HepG2 (cell line): ENCODE measurements around the gene DUSP9. TPM values are rescaled to one million over a fixed set of nuclear protein-coding genes. Genes with fewer than 3 reads are reported as not detected.

Experiments used
- KMT2A ChIP-seq: sonication (generic); formaldehyde crosslinking; IDR thresholded peaks from 2 replicates; pipeline ENCODE4 v1.4.0; 2020; ENCODE audit warnings: missing genetic modification reagents
- MAZ ChIP-seq, 2 experiments: sonication (generic) in 1 of 2; formaldehyde crosslinking in 1 of 2; IDR thresholded peaks; 2 replicates each; pipeline versions ENCODE4 v1.5.0 to v1.6.1; 2012 to 2020; ENCODE audit warnings: low read depth in 2 of 2, mild to moderate bottlenecking in 2 of 2, borderline replicate concordance in 1 of 2, improper control_type of control experiment in 1 of 2, low read length in 1 of 2, missing genetic modification reagents in 1 of 2, moderate library complexity in 1 of 2
- TRIM24 ChIP-seq: sonication (generic); formaldehyde crosslinking; IDR thresholded peaks from 2 replicates; pipeline ENCODE4 v1.8.0; 2022; ENCODE audit warnings: mild to moderate bottlenecking, missing genetic modification reagents
- ZFP41 ChIP-seq: sonication (generic); formaldehyde crosslinking; IDR thresholded peaks from 2 replicates; pipeline ENCODE4 v1.4.0; 2020; ENCODE audit warnings: mild to moderate bottlenecking, missing genetic modification reagents, borderline replicate concordance
- ZNF20 ChIP-seq: sonication (generic); formaldehyde crosslinking; IDR thresholded peaks from 2 replicates; pipeline ENCODE4 v1.4.0; 2020; ENCODE audit warnings: mild to moderate bottlenecking, moderate library complexity, missing genetic modification reagents
- ZNF451 ChIP-seq: sonication (generic); formaldehyde crosslinking; IDR thresholded peaks from 2 replicates; pipeline ENCODE4 v1.5.0; 2020; ENCODE audit warnings: mild to moderate bottlenecking, missing genetic modification reagents
- ZNF598 ChIP-seq: sonication (generic); formaldehyde crosslinking; IDR thresholded peaks from 2 replicates; pipeline ENCODE4 v1.5.1; 2020; ENCODE audit warnings: mild to moderate bottlenecking, missing genetic modification reagents, borderline replicate concordance
- ZNF644 ChIP-seq: IDR thresholded peaks from 2 replicates; pipeline ENCODE4 v1.6.1; 2016; ENCODE audit warnings: low read depth
- ZNF646 ChIP-seq: sonication (generic); formaldehyde crosslinking; IDR thresholded peaks from 2 replicates; pipeline ENCODE4 v1.9.0; 2021; ENCODE audit warnings: mild to moderate bottlenecking, missing genetic modification reagents
- ZNF800 ChIP-seq: sonication (generic); formaldehyde crosslinking; IDR thresholded peaks from 2 replicates; pipeline ENCODE4 v1.4.0; 2020; ENCODE audit warnings: missing genetic modification reagents
- polyA plus RNA-seq, 8 experiments: library from polyadenylated mRNA; depleted of rRNA in 3 of 8; stranded (reverse) in 7 of 8; unstranded in 1 of 8; fragments of >200 nt; fragmentation: Illumina TruSeq in 4 of 8; extraction: Trizol in 4 of 8; gene quantifications; 2 replicates each; pipeline versions ENCODE4 v1.2.1 to v1.2.3, GENCODE V29; 2011 to 2016; ENCODE audit warnings: low read depth in 4 of 8, missing spikeins in 1 of 8, mixed read lengths in 1 of 8; ENCODE audit not compliant: insufficient read depth in 1 of 8
- total RNA-seq, 5 experiments: library from RNA; depleted of rRNA; stranded (reverse); fragments of >200 nt; fragmentation: Illumina TruSeq; extraction: Trizol; gene quantifications; 2 replicates each; pipeline ENCODE4 v1.2.3, GENCODE V29; 2016; ENCODE audit warnings: low read depth in 1 of 5
- TF ChIP-seq, protein P1 (sequence below): IDR thresholded peaks from 2 replicates; pipeline ENCODE4 v1.6.1; 2016; ENCODE audit warnings: low read depth, missing genetic modification reagents, missing compliant biosample characterization
- TF ChIP-seq, protein P2 (sequence below): sonication (generic); IDR thresholded peaks from 2 replicates; pipeline ENCODE4 v1.6.1; 2016; ENCODE audit warnings: low read depth, borderline replicate concordance

DUSP9 gene
- total and polyA plus RNA-seq, 2 of the 13 experiments (the other 11 are each of a cell fraction or from before 2014, with no cell fraction given) = 235 to 435 TPM

DNA sequence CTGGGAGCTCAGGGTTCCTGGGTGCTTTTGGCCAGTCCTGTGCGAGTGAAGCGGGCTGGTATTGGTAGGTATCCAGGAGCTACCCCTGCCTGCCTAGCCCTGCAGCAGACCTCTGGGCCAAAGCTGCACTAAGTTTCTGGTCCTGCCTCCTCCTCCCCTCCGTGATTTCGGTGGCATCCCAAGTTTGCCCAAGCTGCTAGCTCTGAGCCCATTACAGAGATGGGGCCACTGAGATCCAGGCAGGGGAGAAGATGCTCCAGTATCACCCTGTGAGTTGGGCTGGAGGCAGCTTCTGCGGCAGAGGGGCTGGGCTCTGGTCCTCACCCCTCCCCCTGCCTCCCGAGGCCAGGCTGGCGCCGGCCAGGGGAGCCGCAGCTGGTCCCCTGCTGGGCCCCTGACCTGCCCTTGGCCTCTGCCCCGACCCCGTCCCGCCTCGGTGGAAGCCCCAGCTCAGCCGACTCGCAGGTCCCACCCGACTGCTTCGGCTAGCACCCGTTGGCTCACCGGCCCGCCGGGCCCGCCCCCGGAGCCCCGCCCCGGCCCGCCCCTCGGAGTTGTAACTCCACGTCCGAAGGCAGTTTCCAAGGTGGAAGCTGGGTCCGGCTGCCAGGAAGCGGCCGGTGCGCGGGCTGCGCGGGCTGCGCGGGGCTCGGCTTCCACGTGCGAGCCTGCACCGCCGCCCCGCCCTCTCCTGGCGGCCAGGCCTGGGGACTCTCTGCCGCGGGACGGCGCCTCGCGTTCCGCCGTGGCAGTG lies at the start of gene DUSP9 (continued):
- TF ChIP-seq, protein P1, sequence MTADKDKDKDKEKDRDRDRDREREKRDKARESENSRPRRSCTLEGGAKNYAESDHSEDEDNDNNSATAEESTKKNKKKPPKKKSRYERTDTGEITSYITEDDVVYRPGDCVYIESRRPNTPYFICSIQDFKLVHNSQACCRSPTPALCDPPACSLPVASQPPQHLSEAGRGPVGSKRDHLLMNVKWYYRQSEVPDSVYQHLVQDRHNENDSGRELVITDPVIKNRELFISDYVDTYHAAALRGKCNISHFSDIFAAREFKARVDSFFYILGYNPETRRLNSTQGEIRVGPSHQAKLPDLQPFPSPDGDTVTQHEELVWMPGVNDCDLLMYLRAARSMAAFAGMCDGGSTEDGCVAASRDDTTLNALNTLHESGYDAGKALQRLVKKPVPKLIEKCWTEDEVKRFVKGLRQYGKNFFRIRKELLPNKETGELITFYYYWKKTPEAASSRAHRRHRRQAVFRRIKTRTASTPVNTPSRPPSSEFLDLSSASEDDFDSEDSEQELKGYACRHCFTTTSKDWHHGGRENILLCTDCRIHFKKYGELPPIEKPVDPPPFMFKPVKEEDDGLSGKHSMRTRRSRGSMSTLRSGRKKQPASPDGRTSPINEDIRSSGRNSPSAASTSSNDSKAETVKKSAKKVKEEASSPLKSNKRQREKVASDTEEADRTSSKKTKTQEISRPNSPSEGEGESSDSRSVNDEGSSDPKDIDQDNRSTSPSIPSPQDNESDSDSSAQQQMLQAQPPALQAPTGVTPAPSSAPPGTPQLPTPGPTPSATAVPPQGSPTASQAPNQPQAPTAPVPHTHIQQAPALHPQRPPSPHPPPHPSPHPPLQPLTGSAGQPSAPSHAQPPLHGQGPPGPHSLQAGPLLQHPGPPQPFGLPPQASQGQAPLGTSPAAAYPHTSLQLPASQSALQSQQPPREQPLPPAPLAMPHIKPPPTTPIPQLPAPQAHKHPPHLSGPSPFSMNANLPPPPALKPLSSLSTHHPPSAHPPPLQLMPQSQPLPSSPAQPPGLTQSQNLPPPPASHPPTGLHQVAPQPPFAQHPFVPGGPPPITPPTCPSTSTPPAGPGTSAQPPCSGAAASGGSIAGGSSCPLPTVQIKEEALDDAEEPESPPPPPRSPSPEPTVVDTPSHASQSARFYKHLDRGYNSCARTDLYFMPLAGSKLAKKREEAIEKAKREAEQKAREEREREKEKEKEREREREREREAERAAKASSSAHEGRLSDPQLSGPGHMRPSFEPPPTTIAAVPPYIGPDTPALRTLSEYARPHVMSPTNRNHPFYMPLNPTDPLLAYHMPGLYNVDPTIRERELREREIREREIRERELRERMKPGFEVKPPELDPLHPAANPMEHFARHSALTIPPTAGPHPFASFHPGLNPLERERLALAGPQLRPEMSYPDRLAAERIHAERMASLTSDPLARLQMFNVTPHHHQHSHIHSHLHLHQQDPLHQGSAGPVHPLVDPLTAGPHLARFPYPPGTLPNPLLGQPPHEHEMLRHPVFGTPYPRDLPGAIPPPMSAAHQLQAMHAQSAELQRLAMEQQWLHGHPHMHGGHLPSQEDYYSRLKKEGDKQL = peak; percentile 18; the same call in 1 of the 2 replicates
- TF ChIP-seq ZNF644 (CRISPR knock-in tag) (no peak), ZFP41 (CRISPR knock-in tag) (no peak), ZNF646 (CRISPR knock-in tag) (no peak), ZNF20 (CRISPR knock-in tag) (no peak), ZNF598 (CRISPR knock-in tag) (0 out of 2 replicates have a peak, but pooled peaks have one; percentile 26), KMT2A (no peak), TRIM24 (CRISPR knock-in tag) (no peak), ZNF800 (CRISPR knock-in tag) (no peak), MAZ (IDR thresholded peaks at IDR 0.05; ENCODE audit: borderline replicate concordance, low read depth, low read length) (0 out of 2 replicates have a peak, but pooled peaks have one; percentile 24), MAZ (CRISPR knock-in tag; IDR thresholded peaks at IDR 0.05; ENCODE audit: low read depth) (no peak; the same call in 1 of the 2 replicates), ZNF451 (CRISPR knock-in tag) (peak; percentile 87; the same call in 1 of the 2 replicates)
- TF ChIP-seq, protein P2, sequence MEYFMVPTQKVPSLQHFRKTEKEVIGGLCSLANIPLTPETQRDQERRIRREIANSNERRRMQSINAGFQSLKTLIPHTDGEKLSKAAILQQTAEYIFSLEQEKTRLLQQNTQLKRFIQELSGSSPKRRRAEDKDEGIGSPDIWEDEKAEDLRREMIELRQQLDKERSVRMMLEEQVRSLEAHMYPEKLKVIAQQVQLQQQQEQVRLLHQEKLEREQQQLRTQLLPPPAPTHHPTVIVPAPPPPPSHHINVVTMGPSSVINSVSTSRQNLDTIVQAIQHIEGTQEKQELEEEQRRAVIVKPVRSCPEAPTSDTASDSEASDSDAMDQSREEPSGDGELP = peak; percentile 81; the same call in 1 of the 2 replicates
